NCI-H524 (cell line): ENCODE measurements around the gene ATP13A1.
"Not testable (repeated sequence)": the region's sequence is repeated elsewhere in the genome, so short reads cannot be mapped to it uniquely, and the experiment has no call there.

Experiments
- DNase-seq, 2 experiments: peaks; one replicate each; lab custom pipeline; 2025; lab: John Stamatoyannopoulos, UW

ATP13A1 gene

GRCh38 chr19:19619849-19620210 lies 43.6 kb downstream of the ATP13A1 start:
- no peak for DNase-seq

DNA sequence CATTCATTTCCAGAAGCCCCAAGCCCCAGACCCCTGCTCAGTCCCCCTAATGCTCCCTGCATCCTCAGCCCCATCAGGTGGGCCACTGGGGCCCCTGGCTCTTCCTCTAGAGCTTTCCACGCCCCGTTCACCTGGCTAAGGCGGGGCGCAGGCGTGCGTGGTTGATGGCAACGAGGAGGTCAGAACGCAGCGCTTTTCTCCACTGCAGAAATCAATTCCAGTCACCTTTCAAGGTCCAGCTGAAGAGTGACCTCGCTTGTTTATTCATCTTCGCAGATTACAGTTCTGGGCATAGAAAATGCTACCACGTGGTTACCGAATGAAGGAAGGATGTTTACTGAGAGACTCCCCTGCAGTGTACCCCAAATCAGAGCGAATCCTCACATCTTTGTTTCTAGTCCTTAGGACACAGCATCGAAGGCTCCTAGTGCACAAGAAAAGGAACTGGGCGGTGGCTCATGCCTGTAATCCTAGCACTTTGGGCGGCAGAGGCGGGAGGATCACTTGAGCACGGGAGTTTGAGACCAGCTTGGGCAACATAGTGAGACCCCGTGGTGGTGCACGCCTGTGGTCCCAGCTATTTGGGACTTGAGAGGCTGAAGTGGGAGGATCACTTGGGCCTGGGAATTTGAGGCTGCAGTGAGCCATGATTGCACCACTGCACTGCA lies 44.2 kb downstream of the ATP13A1 start:
- DNase-seq: no peak

DNA sequence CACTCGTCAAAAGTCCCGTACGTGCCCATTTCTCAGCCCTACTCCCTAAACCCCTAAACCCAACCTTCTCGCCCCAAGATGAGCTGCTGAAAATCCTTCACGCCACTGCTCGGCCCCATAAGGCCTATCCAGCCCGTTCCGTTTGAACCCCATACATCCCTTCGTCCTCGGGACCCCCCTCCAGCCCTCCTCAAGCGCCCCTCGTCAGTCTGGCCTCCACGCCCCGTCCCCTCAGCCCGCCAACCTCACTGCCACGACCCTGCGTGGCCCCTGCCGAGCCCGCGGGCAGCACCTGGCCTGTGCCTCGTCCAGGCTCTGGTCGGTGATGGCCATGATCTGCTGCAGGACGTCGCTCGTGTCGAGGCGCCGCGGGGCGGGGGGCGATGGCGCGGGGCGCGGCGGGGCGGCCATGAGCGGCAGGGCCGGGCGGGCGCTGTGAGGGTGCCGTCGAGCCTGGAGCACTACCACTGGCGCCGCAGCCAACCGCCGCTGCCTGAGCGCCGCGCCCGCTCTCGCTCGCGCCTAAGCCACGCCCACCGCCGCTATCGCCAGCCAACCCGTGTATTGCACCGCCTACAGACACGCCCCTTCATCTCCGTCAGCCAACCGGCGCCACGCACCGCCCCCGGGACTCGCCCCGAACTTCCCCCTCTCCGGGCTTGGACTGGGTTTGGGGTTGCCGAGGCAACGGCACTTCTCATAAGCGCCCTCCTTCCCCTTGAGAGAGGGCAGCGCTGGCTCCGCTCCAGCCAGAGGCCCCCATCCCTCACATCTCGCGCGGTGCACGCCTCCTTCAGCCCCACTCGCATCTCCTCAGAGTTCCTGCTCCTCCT lies 45.0 kb downstream of the ATP13A1 start, which contains the start of gene PBX4:
TSS of gene PBX4 (minus strand) at position 469 of the 833 bp plus-strand sequence. CDS start at position 411, 58 bp downstream.
- peak; percentile 98 to 99 for DNase-seq

DNA sequence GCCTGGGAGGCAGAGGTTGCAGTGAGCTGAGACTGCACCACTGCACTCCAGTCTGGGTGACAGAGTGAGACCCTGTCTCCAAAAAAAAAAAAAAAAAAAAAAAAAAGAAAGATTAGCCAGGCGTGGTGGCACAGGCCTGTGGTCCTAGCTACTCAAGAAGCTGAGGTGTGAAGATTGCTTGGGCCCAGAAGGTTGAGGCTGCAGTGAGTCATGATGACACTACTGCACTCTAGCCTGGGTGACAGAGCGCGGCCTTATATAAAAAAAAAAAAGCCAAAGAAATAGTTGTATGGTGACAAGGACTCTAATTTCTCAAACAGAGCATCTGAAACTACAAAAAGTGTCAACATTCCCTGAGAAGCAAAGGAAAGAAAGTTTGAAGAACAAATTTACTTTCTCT lies 48.4 kb downstream of the ATP13A1 start:
- DNase-seq: no peak

DNA sequence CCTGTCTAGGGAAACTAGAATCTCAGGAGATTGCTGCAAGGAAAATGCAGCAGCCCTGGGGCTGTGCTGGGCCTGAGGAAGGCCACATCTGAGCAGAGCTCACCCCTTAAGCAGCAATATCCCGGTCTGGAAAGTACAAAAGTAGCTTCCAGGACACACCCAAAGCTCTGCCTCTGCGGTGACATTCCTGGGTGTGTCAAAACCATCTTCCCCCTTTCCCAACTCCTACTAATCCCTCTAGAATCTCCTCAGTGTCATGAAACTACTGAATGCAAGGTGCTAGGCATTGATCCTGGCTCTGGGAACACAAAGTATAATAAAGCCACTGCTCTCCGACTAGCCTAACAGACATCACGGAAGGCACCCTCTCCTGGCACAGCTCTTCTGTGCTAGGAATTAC lies 50.0 kb downstream of the ATP13A1 start:
- DNase-seq: no peak

DNA sequence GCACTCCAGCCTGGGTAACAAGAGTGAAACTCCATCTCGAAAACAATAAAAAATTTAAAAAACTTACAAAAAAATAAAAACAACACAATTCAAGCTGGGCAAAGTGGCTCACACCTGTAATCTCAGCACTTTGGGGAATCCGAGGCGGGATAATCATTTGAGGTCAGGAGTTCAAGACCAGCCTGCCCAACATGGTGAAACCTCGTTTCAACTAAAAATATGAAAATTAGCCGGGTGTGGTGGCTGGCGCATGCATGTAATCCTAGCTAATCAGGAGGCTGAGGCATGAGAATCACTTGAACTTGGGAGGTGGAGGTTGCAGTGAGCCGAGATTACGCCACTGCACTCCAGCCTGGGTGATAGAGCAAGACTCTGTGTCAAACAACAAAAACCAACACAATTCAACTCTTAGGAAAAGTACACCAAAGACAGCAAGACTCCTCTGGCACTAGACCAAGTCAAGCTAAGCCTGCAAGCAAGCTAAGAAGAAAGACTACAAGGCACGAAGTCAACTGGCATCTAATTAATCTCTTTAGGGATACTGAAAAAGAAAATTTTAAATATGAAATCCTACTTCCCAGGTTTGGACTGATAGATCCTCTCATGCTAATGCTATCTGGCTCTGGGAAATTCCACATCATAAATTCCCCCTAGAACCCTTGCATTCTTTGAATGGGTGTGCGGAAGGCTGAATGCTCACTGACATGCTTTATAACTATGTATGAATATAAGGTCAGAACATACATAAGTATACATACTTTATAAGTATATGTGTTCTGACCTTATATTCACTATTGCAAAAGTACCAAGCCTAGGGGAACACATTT lies 52.9 kb downstream of the ATP13A1 start:
- DNase-seq: no peak

GRCh38 chr19:19606686-19607085 lies 56.8 kb downstream of the ATP13A1 start:
- DNase-seq: not testable (repeated sequence)

- DNase-seq: peak in 1 of 2 experiments; percentile 54
Measured at GRCh38 chr19:19606021-19606420, 57.5 kb downstream of the ATP13A1 start.

DNA sequence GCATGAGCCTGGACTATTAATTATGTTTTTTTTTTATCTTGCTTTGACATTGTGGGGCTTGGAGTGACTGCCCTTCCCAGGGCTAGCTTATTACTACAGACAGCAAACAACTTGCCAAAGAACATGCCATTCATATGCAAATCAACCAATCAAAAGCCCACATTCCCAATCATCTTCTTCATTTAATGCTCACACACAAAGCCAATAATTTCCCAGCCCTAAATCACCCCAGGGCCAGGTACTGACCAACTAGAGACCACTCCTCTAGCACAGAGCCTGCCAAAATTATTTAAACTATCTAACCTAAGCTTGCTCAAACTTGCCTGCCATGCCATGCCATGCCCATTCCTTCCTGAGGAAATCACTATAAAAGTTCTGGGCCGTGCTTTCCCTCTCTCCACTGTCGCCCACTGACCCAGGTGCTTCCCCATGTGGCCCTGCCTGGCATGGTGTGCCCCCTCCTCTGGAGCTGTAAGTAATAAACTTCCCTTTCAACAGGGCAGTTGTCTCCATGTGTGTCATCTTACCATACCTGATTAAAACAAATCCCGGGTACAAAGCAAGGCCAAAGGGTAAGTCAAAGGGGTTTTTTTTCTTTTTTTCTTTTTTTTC lies 60.7 kb downstream of the ATP13A1 start:
- DNase-seq: no peak

DNA sequence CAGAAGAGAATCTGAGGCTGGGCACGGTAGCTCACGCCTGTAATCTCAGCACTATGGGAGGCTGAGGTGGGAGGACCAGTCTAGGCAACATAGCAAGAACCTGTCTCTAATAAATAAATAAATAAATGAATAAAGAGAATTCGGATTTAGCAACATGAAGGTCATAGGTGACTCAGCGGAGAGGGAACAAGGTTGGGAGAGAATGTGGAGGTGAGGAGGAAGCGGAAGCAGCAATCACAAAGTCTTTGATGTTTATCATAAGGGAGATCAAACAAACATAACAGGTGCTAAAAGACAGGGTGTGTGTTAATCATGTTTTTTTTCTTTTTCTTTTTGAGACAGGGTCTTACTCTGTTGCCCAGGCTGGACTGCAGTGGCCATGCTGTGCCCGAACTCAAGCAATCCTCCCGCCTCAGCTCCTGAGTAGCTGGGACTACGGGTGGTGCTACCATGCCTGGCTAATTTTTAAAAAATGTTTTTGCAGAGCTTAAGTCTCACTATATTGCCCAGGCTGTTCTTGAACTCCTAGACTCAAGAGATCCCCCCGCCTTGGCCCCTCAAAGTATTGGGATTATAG lies 61.3 kb downstream of the ATP13A1 start:
- no peak for DNase-seq

DNA sequence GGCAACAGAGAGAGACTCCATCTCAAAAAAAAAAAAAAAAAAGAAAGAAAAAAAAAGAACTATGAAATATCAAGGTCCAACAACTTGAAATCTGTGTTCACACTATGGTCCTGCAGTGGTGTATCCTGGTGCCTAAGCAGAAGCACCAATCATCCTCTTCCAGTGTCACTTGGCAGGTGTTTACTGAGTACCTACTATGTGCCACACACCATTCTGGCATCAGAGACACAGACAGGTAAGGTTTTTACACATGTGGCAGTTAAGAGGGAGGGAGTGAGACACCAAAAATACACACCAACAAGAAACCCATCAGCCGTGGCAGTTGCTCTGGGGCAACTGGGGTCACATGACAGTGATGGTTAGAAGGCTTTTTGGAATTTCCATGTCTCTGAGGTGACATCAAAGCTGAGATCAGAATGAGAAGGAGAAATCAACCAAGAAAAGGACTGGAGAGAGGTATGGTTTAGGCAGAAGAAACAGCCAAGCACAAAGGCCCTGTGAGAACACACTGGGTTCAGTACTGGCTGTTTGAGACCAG lies 62.6 kb downstream of the ATP13A1 start:
- DNase-seq: no peak

DNA sequence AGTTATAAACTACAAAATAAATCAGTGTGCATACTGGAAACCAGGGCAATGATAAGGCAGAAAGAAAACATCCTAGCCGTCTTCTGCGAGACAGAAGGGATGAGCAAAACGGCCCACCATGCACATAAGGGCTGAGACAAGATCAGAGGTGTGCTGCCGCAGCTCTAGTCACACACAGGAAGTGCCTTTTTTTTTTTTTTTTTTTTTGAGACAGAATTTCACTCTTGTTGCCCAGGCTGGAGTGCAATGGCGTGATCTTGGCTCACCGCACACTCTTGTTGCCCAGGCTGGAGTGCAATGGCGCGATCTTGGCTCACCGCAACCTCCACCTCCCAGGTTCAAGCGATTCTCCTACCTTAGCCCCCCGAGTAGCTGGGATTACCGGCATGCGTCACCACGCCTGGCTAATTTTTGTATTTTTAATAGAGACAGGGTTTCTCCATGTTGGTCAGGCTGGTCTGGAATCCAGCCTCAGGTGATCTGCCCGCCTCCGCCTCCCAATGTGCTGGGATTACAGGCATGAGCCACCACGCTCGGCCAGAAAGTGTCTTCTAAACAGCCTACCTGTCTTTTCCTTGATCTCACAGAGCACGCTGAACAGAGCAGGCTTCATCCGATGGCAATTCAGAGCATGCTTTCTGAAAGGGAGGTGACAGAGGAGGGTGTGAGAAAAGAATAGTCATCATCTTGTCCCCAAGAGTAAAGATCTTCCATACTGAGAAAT lies 64.6 kb downstream of the ATP13A1 start:
- DNase-seq: not testable (repeated sequence)

DNA sequence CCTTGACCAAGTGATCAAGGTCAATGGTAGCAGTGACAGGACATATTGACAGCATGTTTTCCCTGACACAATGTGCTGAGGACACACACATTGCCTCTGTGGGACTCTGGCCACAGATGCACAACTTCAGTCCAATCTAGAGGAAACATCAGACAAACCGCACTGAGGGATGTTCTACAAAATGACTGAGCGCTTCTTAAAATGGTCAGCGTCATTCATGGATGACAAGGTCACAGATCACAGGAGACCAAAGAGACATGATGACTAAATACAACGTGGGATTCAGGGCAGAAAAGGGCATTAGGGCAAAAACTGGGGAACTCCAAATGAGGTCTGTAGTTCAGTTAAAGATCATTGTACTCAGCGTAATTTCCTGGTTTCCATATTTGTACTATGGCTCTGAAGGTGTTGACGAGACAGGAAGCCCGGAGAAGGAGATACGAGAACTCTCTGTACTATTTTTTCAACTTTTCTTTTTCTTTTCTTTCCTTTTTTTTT lies 65.6 kb downstream of the ATP13A1 start:
- DNase-seq: no peak
